Adrenal gland (tissue), 12 donors: ENCODE results near the gene MZB1. TPM values are rescaled to one million over a fixed set of nuclear protein-coding genes. Genes with fewer than 3 reads are reported as not detected.

Source experiments
- DNase-seq, 7 donors: peaks; one replicate each; pipeline ENCODE4 v3.0.0-alpha.2; 2019 to 2020
- H3K27ac ChIP-seq, 5 donors: fragments of 200-600 bp; sonication (generic) in 4 of 5; 1 replicate in 3 of 5; 2 replicates in 2 of 5; pipeline versions ENCODE4 v1.5.1 to v1.8.0; 2016 to 2020; ENCODE audit warnings: mild to moderate bottlenecking in 1 of 5
- H3K27me3 ChIP-seq: fragments of 200-600 bp; 2 replicates; pipeline ENCODE4 v1.8.0; 2021
- H3K36me3 ChIP-seq, 2 donors: fragments of 200-600 bp; replicated peaks in 1 of 2; 1 replicate in 1 of 2; 2 replicates in 1 of 2; pipeline versions ENCODE4 v1.5.1 to v1.8.0; 2018 to 2022
- H3K4me1 ChIP-seq, 2 donors: fragments of 200-600 bp; replicated peaks in 1 of 2; 1 replicate in 1 of 2; 2 replicates in 1 of 2; pipeline versions ENCODE4 v1.5.1 to v1.8.0; 2018 to 2021
- H3K4me3 ChIP-seq, 4 donors: fragments of 200-600 bp; sonication (generic) in 3 of 4; one replicate each; pipeline ENCODE4 v1.5.1; 2016 to 2018
- H3K9me3 ChIP-seq, 3 donors: fragments of 200-600 bp; sonication (generic) in 1 of 3; replicated peaks in 1 of 3; 1 replicate in 2 of 3; 2 replicates in 1 of 3; pipeline versions ENCODE4 v1.5.1 to v1.8.0; 2016 to 2021
- POLR2A ChIP-seq, 2 donors: fragments of 450-650 bp; IDR thresholded peaks; one replicate each; pipeline ENCODE4 v1.6.1; 2017; ENCODE audit warnings: antibody characterized with exemption in 2 of 2, mild to moderate bottlenecking in 2 of 2, moderate library complexity in 1 of 2
- WGBS, 4 donors: extraction: QIAGEN DNeasy Blood & Tissue Kit in 2 of 4; methylation state at CpG; one replicate each; pipeline versions ENCODE4 v1.1.5 to v1.1.7; 2013 to 2017; 5-methylcytosine and 5-hydroxymethylcytosine counted together
- intact Hi-C, 2 donors: fragments of 100-400 bp; cut with DNase I; formaldehyde crosslinking; loops; one replicate each; pipeline versions ENCODE4 v1.14.1 to v1.15.0; 2022 to 2023
- polyA plus RNA-seq, 3 donors: library from polyadenylated mRNA; stranded (reverse); fragments of 200-250 nt in 2 of 3; fragments of 350-450 nt in 1 of 3; fragmentation: Illumina TruSeq in 1 of 3; extraction: RNeasy Lipid Tissue Mini Kit (QIAGEN cat#74804) in 1 of 3; gene quantifications; one replicate each; pipeline ENCODE4 v1.2.3, GENCODE V29; 2013 to 2014
- total RNA-seq, 9 donors: library from RNA; depleted of rRNA in 4 of 9; stranded (reverse); fragments of >200 nt in 4 of 9; fragments of 120-200 nt in 1 of 9; fragmentation: NEBNext Ultra II Directional in 1 of 9; extraction: Animal tissue kit (Norgen Biotek cat#: 25700) in 1 of 9; gene quantifications; one replicate each; pipeline versions ENCODE4 v1.1.0 to v1.2.4, GENCODE V29; 2013 to 2023
- TF ChIP-seq, protein P1 (sequence below), 6 experiments: fragments of 450-650 bp in 4 of 6; fragments of 200-600 bp in 2 of 6; sonication (generic) in 1 of 6; IDR thresholded peaks; 1 replicate in 5 of 6; 2 replicates in 1 of 6; pipeline versions ENCODE4 v1.5.1 to v1.8.0; 2016 to 2021; ENCODE audit warnings: antibody characterized with exemption in 6 of 6, mild to moderate bottlenecking in 2 of 6, moderate library complexity in 1 of 6
- donor health status: healthy with polysubstance abuse.
- donor health status: Bipolar disorder and iron deficiency.
- donor health status: DM: yes; HTN: yes; CAD: no.
- donor health status: DM: no; HTN: no; CAD: no.
- donor health status: DM: no; HTN: no; CAD: no.
- donor health status: DM: yes; HTN: yes; CAD: no.

Gene MZB1
- total and polyA plus RNA-seq, 12 donors = 0.35 to 7.7 (median 0.95) TPM; not detected in 3

DNA sequence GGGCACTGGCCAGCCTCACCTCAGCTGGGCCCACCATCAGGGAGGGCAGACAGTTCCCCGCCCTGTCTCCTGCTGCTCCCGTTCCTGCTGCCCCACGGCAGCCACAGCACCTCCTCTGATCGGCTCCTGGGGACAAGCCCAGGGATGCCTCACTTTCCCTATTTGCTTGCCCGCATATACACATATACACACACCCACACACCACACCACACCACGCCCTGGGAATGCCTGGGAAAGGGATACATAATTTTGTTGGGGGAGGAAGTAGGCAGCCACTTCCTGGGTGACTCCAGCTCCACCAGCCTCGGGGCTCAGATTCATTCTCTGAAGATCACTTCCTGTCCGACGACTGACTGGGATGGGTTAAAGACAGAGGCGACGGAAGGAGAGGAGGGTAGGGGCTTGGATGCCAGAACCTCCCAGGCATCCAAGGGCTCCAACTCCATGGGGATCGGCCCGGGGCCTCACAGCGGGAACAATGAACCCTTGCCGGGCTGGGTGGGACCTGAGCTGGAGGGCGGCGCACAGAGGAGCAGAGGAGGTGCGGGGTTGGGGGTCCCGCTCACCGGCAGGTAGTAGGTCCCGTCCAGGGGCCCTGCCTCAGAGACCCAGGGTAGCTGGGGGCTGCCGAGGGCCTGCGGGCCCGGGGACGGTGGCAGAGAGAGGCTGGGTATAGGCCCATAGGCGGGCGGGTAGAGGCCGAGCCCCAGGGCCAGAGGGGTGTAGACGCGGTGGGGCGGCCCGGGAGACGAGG is 2.0 kb upstream of the MZB1 start:
- Histone ChIP-seq H3K27me3 (no peaks in the 10 kb centered on the region), H3K4me3 (peak overlapping the region in 1 of 4 donors; percentile 69), H3K9me3 (no peaks in the 10 kb centered on the region), H3K4me1 (peaks cover 30 to 40% of the 10 kb centered on the region in 2 donors), H3K27ac (peak overlapping the region in 1 of 5 donors; percentile 57), H3K36me3 (no peaks in the 10 kb centered on the region)
- intact Hi-C loops = loop anchor here in 1 of 2 donors (5.0 kb wide), 1 partner anchor 44 kb away; no protein-coding TSS in a partner anchor
- no peak for DNase-seq
- WGBS, 4 donors = 62 to 81% (median 70%) methylated on average over 26 to 33 of the region's 33 CpGs
- TF ChIP-seq, protein P1, sequence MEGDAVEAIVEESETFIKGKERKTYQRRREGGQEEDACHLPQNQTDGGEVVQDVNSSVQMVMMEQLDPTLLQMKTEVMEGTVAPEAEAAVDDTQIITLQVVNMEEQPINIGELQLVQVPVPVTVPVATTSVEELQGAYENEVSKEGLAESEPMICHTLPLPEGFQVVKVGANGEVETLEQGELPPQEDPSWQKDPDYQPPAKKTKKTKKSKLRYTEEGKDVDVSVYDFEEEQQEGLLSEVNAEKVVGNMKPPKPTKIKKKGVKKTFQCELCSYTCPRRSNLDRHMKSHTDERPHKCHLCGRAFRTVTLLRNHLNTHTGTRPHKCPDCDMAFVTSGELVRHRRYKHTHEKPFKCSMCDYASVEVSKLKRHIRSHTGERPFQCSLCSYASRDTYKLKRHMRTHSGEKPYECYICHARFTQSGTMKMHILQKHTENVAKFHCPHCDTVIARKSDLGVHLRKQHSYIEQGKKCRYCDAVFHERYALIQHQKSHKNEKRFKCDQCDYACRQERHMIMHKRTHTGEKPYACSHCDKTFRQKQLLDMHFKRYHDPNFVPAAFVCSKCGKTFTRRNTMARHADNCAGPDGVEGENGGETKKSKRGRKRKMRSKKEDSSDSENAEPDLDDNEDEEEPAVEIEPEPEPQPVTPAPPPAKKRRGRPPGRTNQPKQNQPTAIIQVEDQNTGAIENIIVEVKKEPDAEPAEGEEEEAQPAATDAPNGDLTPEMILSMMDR (IDR thresholded peaks at IDR 0.05) = no peak
- no peak for TF ChIP-seq POLR2A (IDR thresholded peaks at IDR 0.05)

DNA sequence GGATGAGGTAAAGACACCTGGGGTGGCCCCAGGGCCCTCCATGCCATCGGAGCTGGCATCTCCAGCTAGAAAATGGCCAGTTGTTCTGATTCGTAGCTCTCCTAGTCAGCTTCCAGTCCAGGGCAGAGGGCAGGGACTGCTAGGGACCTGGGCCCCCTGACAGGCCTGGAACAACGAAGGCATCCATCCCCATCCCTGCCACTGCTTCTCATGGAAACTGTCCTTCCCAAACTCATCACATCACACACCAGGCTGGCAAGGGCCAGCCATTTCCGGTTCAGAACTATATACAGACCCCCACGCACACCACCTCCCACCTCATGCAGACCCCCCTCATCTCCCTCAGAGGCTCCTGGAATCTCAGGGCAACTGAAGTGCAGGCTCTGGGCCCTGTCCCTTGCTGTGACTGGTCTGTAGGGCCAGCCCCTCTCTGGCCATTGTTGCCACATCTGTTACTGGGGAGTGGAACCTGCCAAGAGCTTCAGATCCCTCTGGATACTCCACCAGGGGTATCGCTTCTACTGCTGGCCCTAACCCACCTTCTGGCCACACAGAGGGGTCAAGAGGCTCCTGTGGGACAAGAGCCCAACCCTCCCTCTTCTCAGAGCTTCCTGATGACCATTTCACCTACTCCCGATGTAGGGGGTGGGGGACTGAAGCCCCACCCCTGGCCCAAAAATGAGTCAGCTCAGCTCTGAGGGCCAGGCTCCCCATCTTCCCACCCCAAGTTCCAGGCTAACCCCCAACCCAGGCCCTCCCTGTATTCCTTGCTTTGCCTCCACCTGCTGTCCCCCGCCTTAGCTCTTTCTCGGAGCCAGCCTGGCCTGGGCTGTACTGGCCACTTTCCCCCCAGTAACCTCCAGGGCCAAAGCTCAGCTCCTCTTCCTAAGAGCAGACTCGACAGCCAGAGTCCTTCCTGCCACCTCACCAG is 1.2 kb upstream of the MZB1 start:
- 81 to 88% (median 84%) methylated on average over 6 to 10 of the region's 10 CpGs for WGBS, 4 donors
- Histone ChIP-seq H3K9me3 (no peaks in the 10 kb centered on the region), H3K27ac (peak overlapping the region in 2 of 5 donors; percentile 56 to 57), H3K27me3 (no peaks in the 10 kb centered on the region), H3K4me3 (no peak overlapping the region), H3K36me3 (no peaks in the 10 kb centered on the region), H3K4me1 (peaks cover 30 to 36% of the 10 kb centered on the region in 2 donors)
- no peak for DNase-seq
- TF ChIP-seq POLR2A (IDR thresholded peaks at IDR 0.05) = no peak
- TF ChIP-seq, protein P1 (IDR thresholded peaks at IDR 0.05) = no peak
- intact Hi-C loops = loop anchor here in 1 of 2 donors (5.0 kb wide), 1 partner anchor 44 kb away; no protein-coding TSS in a partner anchor

DNA sequence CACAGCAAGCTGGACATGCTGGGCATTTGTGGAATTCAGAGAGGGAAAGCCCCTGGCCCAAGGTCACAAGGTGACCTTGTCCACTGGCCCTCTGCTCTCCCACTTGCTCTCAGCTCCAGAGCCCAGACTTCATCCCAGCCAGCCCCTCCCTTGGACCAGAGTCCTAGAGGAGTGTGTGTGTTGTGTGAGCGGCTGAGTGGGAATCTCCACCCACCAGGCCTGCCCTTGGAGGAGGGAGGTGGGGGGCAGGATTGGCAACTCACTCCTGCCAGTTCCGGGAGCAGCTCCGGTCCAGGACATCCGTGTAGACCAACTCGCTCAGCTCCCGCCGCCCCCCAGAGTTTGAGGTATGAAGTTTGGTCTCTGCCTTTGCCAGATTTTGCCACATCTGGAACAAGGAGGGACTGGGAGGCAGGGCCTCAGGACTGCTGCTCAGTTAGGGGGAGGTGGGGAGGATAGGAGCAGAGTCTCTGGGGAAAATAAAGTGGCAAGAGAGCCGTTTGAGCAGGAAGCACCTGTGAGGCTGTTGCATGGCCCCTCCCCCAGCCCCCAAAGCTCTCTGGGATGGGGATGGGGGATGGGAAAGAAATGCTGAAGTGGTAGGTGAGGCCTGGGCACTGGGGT is 1.4 kb downstream of the MZB1 start:
- Histone ChIP-seq H3K4me3 (no peak overlapping the region), H3K36me3 (no peaks in the 10 kb centered on the region), H3K27me3 (no peaks in the 10 kb centered on the region), H3K4me1 (peaks cover 10 to 16% of the 10 kb centered on the region in 2 donors), H3K9me3 (no peaks in the 10 kb centered on the region), H3K27ac (no peak overlapping the region)
- WGBS, 4 donors = 0 to 19% (median 10%) methylated on average over 1 to 8 of the region's 8 CpGs
- TF ChIP-seq, protein P1 (IDR thresholded peaks at IDR 0.05) = no peak
- TF ChIP-seq POLR2A (IDR thresholded peaks at IDR 0.05) = no peak
- intact Hi-C loops = no loop called here
- DNase-seq = peak; percentile 49 to 80 (median 69)
